ENCODE measurements around the gene ARHGAP15. TPM values are rescaled to one million over a fixed set of nuclear protein-coding genes. Genes with fewer than 3 reads are reported as not detected.

Gene ARHGAP15
- total RNA-seq, 1 experiment from 2014 or later = not detected

DNA sequence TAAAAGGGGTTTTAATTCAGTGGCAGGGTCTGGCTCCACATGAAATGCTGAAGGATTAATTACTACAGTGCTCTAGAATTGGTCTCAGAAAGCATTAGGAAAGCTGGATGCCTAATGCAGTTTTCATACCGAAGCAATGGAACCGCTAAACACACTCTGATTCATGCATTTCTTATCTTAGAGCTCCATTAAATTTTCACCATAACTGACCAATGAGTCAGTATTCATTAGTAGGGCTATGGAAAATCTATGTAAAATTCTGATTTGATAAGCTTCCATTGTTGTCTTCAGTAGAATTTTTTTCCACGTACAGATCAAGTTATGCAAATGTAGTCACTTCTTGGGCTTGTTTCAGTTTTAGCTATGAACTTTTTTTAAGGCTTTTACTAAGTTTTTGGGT lies 359.9 kb downstream of the ARHGAP15 start:
- no TSS peak for BruUV-seq (replicated peaks)
- Histone ChIP-seq H2AFZ (no peak overlapping the region), H3K4me2 (peak overlapping the region; percentile 18; the same call in 1 of the 2 replicates), H4K20me1 (ENCODE audit: insufficient read depth) (no peaks in the 10 kb centered on the region), H3K27me3 (ENCODE audit: insufficient read depth, low read depth) (no peaks in the 10 kb centered on the region), H3K27ac (no peak overlapping the region), H3F3A (ENCODE audit: insufficient read depth, low read depth) (no peaks in the 10 kb centered on the region), H3K4me1 (replicated peaks; ENCODE audit: insufficient read depth) (no peaks in the 10 kb centered on the region), H3K4me3 (no peak overlapping the region), H3K9me3 (ENCODE audit: insufficient read depth, low read depth) (no peaks in the 10 kb centered on the region), H3K9me2 (ENCODE audit: insufficient read depth) (no peaks in the 10 kb centered on the region), H3K79me2 (ENCODE audit: low read depth) (no peaks in the 10 kb centered on the region), H3K36me3 (ENCODE audit: low read depth) (no peaks in the 10 kb centered on the region)
- ChIA-PET POLR2A (ENCODE audit: unreplicated experiment) (interaction anchor here (0.6 to 0.7 kb wide), 2 partner anchors 59 to 1434 kb away, joined by 3 to 7 read pairs; no protein-coding TSS in a partner anchor), CTCF (no interaction called here)
- peak in 1 of 2 experiments; percentile 57 for DNase-seq
- TF ChIP-seq, protein P1, sequence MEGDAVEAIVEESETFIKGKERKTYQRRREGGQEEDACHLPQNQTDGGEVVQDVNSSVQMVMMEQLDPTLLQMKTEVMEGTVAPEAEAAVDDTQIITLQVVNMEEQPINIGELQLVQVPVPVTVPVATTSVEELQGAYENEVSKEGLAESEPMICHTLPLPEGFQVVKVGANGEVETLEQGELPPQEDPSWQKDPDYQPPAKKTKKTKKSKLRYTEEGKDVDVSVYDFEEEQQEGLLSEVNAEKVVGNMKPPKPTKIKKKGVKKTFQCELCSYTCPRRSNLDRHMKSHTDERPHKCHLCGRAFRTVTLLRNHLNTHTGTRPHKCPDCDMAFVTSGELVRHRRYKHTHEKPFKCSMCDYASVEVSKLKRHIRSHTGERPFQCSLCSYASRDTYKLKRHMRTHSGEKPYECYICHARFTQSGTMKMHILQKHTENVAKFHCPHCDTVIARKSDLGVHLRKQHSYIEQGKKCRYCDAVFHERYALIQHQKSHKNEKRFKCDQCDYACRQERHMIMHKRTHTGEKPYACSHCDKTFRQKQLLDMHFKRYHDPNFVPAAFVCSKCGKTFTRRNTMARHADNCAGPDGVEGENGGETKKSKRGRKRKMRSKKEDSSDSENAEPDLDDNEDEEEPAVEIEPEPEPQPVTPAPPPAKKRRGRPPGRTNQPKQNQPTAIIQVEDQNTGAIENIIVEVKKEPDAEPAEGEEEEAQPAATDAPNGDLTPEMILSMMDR (conservative IDR thresholded peaks at IDR 0.05) = no peak
- no peak for TF ChIP-seq EZH2 (IDR thresholded peaks at IDR 0.05; ENCODE audit: low read depth)
- intact Hi-C loops (cut with micrococcal nuclease; ENCODE audit: unreplicated experiment) = no loop called here

DNA sequence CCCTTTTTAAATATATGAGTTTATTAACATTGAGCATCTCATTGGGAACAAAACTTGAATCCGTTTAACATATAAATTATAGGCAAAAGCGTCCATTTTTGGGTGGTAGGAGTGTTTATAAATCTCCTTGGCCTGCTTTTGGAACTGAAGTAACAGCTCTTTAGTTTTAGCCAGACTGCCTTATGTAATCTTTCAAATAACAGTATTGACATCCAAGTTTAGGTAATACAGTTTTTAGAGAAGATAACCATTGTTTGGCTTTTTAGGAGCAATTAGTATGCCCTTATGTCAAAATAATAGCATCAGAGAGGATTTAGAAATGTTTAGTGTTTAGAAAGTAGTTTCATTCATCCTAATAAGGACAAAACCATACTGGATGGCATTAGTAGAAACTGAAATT lies 361.9 kb downstream of the ARHGAP15 start:
- no peaks in the 10 kb centered on the region for H3K27me3 ChIP-seq (ENCODE audit: insufficient read depth, low read depth)
- peaks cover 5% of the 10 kb centered on the region; the same call in 1 of the 2 replicates for H3K9me2 ChIP-seq (ENCODE audit: insufficient read depth)
- intact Hi-C loops (cut with micrococcal nuclease; ENCODE audit: unreplicated experiment) = no loop called here
- ChIA-PET CTCF (no interaction called here), POLR2A (ENCODE audit: unreplicated experiment) (no interaction called here)
- H3K36me3 ChIP-seq (ENCODE audit: low read depth) = no peaks in the 10 kb centered on the region
- TF ChIP-seq EZH2 (IDR thresholded peaks at IDR 0.05; ENCODE audit: low read depth) = no peak
- TF ChIP-seq, protein P1 (conservative IDR thresholded peaks at IDR 0.05) = no peak
- H3K4me2 ChIP-seq = no peak overlapping the region
- BruUV-seq (replicated peaks) = no TSS peak
- no peaks in the 10 kb centered on the region for H3K4me1 ChIP-seq (replicated peaks; ENCODE audit: insufficient read depth)
- DNase-seq = no peak
- no peaks in the 10 kb centered on the region for H4K20me1 ChIP-seq (ENCODE audit: insufficient read depth)
- H3K27ac ChIP-seq = no peak overlapping the region
- H3K9me3 ChIP-seq (ENCODE audit: insufficient read depth, low read depth) = 0 out of 2 replicates have a peak, but pooled peaks cover 5% of the 10 kb centered on the region
- no peak overlapping the region for H3K4me3 ChIP-seq
- H2AFZ ChIP-seq = no peak overlapping the region
- H3K79me2 ChIP-seq (ENCODE audit: low read depth) = no peaks in the 10 kb centered on the region
- no peaks in the 10 kb centered on the region for H3F3A ChIP-seq (ENCODE audit: insufficient read depth, low read depth)

DNA sequence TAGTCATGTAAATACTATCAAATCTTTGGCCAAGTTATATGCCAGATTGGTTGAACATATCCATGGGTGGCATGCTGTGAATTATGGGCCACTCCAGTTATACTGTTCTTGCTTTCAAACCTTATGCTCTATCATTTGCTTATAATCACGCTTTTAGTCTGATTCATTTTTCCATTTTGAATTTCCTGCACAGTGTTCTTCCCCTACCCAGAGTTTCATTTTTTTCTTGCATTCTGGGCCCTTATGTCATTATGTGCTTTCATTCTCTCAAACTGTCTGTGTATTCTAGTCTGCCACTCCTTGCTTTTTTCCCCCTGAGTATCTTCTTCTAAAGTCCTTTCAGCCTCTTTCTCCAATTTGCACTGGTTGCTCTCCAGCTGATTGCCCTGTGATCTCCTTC lies 364.1 kb downstream of the ARHGAP15 start:
- H3K36me3 ChIP-seq (ENCODE audit: low read depth) = no peaks in the 10 kb centered on the region
- H4K20me1 ChIP-seq (ENCODE audit: insufficient read depth) = no peaks in the 10 kb centered on the region
- H3K4me3 ChIP-seq = no peak overlapping the region
- ChIA-PET POLR2A (ENCODE audit: unreplicated experiment) (no interaction called here), CTCF (no interaction called here)
- H2AFZ ChIP-seq = no peak overlapping the region
- H3K27me3 ChIP-seq (ENCODE audit: insufficient read depth, low read depth) = no peaks in the 10 kb centered on the region
- H3K9me2 ChIP-seq (ENCODE audit: insufficient read depth) = peaks cover 5% of the 10 kb centered on the region; the same call in 1 of the 2 replicates
- H3K79me2 ChIP-seq (ENCODE audit: low read depth) = no peaks in the 10 kb centered on the region
- H3F3A ChIP-seq (ENCODE audit: insufficient read depth, low read depth) = no peaks in the 10 kb centered on the region
- no peak overlapping the region for H3K27ac ChIP-seq
- H3K4me2 ChIP-seq = no peak overlapping the region
- no TSS peak for BruUV-seq (replicated peaks)
- no peak for DNase-seq
- H3K9me3 ChIP-seq (ENCODE audit: insufficient read depth, low read depth) = 0 out of 2 replicates have a peak, but pooled peaks cover 5% of the 10 kb centered on the region
- intact Hi-C loops (cut with micrococcal nuclease; ENCODE audit: unreplicated experiment) = no loop called here
- H3K4me1 ChIP-seq (replicated peaks; ENCODE audit: insufficient read depth) = no peaks in the 10 kb centered on the region
- TF ChIP-seq EZH2 (IDR thresholded peaks at IDR 0.05; ENCODE audit: low read depth) = no peak
- TF ChIP-seq, protein P1 (conservative IDR thresholded peaks at IDR 0.05) = no peak
